Activated effector memory CD4-positive, alpha-beta T cell treated with Interleukin-2 at 50 U/mL for 16 hours (primary cell): ENCODE data around the gene ZC3H14.

Source experiments
- DNase-seq: peaks from one replicate; pipeline ENCODE4 v3.0.0-alpha.2; 2020

The ZC3H14 gene

DNA sequence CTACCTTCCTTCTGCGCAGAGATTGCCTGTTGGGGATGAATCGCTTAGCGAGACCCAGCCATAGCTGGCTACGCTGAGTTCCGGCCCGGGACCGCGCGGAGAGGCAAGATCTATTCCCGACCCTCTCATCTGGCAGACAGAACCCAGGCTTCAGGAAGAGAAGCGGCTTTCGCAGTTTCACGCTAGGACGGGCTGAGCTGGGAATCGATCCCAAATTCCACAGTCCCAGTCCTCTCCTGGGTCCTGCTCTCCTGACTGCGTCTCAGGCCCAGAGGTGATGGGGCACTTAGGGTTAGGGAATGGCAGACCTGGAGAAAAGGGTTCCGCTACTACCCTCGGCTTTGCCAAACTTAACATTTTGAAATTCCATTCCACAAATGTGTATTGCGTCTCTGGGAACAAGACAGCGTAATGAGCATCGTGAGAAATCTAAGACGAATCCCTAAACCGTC lies 10.8 kb upstream of the ZC3H14 start:
- no peak for DNase-seq

DNA sequence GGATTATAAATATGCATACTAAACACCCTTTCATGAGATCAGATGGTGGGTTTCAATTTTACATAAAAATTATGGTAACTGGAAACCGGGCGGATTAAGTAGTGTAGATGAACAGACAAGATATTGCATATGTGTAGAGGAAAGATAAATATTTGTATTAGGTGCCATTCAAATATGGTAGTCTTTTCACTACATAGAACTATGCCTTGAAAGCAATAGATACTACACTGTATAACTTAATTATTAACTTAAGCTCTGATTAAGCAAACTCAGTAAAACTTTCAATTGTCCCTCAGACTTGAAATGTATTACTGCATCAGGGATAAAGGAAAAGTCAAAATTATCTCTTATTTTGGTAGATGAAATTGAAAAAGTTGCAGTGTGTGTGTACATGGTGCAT lies 10.0 kb upstream of the ZC3H14 start:
- no peak for DNase-seq

DNA sequence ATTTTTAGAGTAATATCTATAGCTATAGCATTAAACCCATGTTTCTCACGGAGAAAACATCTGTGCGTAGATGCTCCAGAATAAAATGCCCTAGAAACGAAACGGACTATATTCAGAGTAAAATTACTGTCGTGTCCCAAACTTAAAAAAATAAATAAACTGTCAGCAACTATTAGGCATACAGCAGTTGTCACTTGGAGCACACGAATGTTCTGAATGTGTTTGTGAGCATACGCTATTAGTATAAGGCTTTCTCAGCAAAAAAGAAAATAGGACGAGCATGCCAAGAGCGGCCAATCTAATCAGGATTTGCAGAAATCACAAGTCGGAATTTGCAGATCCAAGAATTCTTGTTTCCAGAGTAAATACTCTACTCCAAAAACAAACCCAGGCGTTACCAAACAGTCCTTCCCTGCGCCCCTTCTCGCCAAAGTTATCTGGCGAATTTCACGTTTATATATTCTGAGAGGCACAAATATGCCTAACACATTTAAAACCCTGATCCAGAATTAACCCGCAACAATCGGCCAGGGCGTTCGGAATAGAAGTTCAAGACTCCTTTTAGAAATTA lies 8.9 kb upstream of the ZC3H14 start:
- DNase-seq = no peak

DNA sequence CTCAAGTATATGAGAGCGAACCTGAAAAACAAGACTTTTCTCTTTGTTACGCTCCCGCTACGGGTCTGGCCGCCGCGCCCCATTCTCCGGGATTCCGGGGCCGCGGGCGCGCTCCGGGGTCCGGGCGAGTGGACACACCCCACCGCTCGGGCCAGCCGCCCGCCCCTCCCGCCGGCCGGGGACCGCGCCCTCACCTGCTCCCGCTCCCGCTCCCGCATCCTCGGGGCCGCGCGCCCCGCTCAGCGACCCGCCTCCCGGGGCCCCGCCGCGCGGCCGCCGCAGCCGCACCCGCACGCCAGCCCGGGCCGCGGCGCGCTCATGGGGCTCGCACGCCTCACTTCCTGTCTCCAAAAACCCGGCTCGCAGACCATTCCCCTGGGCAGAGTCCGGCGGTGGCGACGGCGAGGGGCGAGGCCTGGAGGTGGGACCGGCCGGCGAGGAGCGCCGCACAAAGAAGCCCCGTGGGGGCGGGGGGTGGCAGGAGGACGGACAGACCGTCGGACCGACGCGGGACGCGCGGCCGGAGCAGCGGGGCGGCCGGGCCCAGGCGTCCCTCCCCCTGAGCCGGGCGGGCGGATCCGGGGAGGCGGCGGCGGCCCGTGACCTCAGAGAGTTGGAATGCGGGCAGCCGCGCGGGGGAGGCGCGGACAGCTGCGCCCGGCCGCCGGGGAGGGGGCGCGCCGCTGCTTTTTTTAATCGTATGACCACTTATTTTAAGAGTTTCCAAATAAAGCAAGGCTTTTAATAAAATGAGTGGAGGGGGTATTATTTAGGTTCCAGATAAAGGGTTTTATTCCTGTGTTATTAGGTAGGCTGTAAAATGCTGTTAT lies 8.2 kb upstream of the ZC3H14 start, which contains the start of gene PTPN21:
PTPN21 (minus strand) TSS at position 551 of the 830 bp plus-strand sequence. CDS start 4,590 bp downstream, outside the sequence.
- DNase-seq = no peak

DNA sequence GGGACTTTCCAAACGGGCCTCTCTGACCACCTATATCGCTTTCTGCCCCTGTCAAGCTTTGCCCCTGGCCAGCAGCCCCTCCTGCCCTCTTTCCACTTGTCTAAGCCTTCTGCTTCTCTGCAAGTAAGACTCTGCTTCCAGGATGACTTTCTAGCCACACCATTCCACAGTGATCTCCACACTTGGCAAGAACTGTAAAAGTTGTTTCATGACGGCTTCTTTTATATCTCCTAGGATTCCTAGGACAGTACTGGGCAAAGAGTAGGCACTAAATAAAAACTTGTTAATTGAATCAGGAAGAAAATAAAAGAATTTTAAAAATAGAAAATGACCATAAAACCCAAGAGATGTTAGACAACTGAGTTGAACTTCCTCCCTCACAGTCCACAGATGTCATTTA lies 6.3 kb upstream of the ZC3H14 start:
- no peak for DNase-seq

DNA sequence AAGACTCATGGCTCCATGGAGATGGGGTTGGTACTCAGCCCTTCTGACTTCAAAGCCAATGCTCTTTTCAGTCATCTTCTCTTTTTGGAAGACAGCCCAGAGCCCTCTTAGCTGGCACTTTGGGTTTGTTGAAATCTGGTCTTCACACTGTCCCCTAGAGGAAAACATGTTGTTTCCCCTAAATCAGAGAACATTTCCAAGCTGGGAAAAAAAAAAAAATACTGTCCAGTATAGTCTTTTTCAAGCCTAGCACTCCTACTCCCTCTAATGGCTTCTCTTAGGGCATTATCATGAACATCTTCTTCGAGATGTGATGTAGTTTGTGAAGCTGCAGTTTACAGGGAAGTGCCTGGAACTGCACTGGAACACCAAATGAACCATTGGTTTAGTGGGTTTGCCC lies 3.0 kb upstream of the ZC3H14 start:
- DNase-seq = no peak

DNA sequence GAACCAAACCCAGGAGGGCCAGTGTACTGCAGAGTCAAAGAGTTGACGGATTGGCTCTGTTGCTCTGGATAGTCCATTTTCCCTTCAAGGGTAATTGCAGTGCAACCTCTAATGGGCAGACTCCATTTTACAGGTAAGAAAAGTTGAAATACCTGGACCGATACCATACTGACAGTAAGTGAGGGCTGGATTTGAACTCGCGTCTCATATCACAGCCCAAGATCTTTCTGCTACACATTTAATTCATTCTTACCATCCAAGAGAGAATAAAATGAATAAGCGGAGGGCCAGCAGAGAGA lies 356 bp upstream of the ZC3H14 start:
- DNase-seq = no peak

DNA sequence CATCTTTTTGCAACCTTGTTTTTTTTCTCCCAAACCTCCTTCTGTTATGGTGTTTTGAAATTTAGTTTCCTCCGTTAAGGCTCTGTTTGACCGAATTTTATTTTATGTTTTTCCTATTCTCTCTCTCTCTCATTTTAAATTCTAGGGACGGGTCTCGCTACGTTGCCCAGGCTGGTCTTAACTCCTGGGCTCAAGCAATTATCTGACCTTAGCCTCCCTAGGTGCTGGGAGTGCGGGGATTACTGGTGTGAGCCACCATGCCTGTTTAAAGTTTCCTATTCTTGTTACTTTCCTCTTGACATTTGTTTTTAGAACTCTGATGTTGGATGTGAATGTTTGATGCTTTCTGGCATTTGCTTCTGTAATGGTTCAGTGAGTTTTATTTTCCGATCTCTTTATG lies 1.0 kb downstream of the ZC3H14 start:
- no peak for DNase-seq

DNA sequence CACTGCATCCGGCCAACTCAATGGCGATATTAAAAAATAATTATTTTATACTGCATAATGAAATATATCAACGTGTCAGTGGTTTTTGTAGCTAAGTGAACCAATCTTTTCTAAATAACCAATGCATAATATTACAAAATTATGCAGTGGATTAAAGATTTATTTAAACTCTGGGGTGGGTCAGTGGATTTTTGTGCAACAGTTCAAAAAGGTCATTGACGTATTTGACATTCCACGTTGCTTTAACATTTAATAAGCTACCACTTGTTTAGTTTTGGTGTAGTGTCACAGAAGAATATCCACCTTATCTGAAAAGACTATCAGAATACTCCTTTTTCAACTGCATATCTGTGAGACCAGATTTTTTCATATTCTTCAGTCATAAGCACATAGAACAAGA lies 2.6 kb downstream of the ZC3H14 start:
- no peak for DNase-seq

DNA sequence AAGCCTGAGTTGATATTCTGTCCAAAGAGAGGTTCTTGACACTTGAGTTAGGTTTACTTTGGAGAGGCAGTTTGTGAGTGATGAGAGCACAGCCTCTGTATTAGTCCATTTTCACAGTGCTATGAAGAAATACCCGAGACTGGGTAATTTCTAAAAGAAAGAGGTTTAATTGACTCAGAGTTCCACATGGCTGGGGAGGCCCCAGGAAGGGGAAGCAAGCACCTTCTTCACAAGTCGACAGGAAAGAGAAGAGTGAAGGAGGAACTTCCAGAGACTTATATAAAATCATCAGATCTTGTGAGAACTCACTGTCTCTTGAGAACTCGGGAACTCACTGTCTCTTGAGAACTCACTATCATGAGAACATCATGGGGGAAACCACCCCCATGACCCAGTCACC lies 5.4 kb downstream of the ZC3H14 start:
- no peak for DNase-seq

DNA sequence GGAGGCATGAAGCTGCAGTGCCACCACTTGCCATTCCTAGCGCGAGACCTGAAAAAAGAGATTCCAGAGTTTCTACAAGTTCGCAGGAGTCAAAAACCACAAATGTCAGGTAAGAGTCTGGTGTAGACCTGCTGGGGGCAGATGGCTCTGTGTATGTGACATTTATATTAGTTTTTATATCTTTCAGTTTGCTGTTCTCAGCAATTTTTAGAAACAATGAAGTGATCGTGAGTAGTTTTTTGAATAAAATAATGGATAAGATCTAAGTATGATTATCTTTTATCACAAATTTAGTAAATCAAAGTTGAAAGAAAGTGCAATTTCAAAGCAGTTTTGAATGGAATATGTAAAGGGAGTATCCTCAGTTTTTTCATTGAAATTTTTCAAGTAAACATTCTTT lies 9.3 kb downstream of the ZC3H14 start:
- DNase-seq = no peak

DNA sequence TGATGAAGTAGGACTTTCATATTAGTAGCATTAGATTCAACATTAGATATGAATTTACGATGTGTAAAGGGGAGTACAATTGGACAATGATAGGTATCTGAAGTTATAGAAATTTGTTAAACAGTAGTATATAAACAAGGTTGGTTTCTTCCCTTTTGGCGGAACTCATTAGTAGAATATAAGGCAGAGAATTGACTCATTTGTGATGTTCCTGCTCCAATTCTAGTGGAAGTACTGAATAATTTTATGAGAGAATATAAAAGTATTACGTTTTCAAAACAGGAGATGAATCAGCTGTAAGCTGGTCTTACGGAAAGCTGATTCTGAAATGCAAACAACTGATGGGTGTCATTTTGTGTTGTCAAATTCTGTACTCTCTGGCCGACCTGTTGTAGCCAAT lies 13.4 kb downstream of the ZC3H14 start:
- no peak for DNase-seq

DNA sequence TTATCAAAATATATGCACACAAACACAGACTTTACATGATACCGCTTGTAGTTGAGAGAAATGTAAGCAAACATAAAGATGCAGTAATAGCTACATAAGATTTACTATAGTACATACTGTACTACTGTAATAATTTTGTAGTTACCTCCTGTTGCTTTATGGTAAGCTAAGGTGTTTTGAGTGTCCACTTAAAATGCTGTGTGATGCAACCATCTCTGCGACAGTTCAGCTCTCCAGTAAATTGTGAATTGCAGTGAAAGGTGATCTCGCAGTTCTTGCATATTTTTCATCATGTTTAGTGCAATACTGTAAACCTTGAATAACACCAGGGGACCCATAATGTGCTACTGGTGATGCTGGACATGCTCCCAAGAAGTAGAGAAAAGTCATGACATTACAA lies 21.6 kb downstream of the ZC3H14 start:
- DNase-seq = no peak

DNA sequence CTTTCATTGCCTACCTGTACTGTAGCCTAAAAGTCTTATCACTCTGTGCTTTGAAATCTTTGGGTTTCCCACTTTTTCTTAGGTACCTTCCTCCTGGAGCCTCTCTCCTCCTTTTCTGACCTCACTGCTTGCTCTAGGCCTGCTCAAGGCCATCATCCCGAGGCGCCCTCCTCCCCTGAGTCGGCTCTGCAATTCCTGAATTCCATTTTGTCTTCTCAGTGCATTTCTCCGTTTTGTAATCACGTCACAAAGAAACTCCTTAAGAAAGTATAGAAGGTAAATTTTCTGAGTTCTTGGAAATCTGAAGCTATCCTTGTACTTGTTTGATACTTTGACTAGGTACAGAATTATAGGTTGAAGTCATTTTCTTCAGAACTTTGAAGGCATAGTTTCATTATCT lies 25.2 kb downstream of the ZC3H14 start:
- DNase-seq = no peak

DNA sequence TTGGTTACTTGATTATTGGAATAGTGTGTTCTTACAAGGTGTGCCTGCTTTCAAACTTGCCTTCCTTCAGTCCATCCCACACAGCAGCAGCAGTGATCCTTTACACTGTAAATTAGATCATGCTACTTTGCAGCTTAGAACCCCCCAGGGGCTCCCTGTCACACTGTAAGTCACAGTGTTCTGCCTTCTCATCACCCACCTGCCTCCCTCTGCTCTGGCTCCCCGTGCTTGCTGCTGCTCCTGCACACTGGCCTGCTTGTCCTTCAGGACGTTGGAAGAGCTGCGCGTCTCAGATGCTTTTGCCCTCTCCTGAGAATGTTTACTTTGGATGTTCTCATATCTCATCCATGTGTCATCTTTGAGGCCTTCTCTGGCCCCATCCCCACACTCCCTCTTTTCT lies 27.3 kb downstream of the ZC3H14 start:
- DNase-seq = no peak

DNA sequence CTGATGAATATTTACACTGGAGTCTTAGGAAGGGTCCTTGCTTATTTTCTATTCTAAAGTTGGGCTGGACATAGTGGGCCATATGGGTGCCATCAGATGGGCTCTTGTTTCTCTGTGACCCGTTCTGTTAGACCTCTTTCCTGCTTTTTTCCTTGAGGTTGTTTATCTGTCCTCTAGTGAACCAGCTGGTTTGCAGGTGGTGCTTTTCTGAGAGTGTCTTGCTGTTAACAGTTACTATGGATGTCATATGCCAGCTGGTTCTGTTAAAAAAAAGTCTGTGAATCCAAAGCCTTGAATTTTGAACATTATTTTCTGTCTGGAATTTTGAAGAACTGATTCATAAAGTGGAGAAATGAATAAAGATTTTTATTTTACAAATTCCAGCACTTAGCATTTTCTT lies 29.2 kb downstream of the ZC3H14 start:
- no peak for DNase-seq

DNA sequence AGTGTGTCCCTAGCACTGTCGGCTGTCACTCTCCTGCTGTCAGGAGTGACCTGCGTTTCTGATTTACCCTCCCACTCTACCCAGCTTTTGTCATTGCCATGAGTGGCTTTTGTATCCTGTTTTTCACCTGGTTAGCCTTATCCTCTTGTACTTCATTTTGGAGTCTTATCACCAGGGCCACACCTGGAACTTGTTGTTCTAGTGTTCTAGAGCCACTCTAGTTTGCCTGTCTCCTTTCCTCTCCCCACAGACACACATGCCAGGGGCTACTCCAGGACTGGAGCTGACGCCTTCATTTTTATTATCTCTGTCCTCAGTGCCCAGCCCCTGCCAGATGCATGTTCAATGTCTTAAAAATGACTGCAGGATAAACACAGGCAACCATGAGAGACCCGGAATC lies 34.2 kb downstream of the ZC3H14 start:
- DNase-seq = no peak

DNA sequence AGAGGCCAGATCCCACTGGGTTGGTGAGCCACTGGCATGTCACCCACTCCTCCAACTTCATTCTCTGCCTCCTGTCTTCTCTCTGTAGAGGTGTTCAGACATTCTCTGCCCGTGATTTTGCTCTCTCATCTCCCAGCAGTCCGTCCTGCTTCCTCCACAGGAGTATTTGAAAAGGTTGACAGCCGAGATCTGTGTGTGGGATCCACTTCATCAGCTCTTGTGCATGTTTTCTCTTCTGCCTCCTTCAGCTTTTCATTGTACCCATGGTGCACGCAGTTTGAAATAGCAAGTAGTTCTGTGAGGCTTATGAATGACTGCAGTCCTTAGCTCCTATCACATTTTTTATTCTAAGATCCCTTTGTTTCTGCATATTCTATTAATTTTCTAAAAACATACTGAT lies 34.8 kb downstream of the ZC3H14 start:
- DNase-seq = no peak

DNA sequence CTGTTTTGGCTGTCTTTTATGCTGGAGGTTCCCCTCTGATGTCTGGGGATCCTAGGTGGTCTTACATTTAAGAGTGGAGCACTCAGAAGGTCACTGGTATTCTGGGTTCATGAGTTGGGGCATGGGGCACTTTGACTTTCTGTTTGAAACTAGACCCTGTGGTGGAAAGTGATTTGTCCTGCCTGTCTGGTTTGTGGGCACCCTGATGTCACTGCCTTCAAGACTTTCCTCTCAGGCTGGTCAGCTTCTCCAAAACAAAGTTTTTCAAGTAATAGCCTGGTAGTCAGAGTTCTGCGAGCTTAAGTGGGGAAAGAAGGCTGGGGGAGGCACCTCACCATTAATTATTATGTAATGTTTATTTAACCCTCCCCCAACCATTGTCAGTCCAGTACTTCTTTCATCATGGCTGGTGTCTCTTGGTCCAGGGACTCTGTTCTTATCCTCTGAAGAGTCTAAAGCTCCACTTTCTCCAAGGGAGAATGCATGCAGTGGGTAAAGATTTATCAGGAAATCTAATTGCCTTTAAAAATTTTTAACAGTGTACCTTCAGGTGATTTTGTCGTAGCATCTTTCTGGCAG lies 35.3 kb downstream of the ZC3H14 start:
- no peak for DNase-seq

DNA sequence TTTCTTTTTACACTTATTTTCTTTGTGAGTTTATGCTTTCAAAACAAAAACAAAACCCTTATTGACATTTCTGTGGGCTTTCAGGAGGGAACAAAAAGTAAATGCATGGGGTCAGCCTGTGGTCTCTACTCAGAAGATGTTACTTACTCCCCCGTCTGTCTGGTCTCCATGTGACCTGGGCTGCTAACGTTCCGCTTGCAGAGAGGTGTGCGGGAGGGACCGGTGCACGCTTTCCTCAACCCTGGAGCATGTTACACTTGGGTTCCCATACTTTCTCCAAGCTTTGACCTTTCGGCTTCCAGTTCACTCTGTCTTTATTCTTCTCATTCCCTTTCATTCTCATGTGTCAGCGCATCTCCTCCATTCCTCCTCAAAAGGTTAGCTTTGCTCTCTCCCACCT lies 36.5 kb downstream of the ZC3H14 start:
- DNase-seq = no peak

DNA sequence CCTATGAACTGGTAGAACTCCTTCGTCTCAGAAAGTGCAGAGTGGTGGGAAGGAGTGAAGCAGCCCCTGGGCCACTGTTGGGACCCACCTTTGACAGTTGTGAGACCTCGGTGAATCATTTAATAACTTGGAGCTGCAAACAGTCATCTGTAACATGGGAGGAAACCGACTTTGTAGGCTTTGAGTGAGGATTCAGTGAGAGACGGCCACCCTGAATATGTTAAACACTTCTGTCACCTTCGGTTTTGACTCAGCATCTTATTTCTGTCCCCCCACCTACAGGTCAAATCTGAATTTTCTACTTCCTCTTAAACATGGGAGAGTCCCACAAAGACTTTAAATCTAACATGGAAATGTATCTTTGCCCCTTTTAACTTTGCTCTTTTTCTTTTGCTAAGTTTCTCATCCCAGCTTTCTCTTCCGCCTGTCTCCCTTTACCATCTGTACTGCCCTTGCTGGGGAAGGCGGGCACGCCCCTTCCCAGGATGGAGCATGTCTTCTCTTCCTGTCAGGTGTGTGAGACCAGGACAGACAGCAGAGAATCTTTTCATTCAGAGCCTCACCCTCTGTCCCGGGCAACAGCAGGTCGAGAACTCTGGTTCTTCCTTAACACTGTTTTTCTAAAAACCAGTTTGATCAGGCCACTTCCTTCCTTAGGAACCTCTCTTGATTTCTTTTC lies 37.1 kb downstream of the ZC3H14 start:
- no peak for DNase-seq

DNA sequence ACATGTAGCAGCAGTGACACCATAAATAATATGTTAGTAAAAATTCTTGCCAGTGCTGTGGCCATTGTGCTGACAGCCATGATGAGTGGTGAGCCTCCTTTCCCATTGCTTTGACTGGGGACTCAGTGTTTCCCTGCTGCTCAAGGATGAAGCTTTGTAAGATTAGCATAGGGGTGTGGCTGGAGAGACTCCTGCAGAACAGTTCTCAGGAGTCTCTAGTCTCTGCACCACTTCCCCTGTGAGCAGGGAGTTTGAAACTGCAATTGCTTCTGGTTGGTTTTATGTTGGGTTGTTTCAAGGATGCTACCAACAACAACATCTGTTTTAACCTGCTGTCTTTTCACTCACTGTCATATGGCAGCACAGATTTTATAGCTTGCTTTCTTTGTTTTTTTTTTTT lies 41.4 kb downstream of the ZC3H14 start:
- DNase-seq = no peak

DNA sequence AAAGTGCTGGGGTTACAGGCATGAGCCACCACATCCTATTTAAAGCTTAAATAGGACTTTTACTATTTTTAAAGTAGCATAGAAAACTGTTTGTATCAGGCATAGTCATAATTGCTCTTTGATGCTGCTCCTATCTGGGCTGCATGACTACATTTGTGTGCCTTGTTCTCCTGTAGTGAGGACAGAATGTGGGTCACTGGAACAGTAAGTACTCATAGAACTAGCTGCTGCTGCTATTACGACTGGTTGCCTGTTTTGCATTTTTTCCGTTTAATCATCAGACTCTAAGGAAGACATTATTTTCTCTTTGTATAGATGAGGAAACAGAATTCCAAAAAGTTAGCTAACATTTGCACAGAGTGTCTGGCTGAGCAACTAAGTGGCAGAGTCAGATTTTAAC lies 42.8 kb downstream of the ZC3H14 start:
- no peak for DNase-seq

DNA sequence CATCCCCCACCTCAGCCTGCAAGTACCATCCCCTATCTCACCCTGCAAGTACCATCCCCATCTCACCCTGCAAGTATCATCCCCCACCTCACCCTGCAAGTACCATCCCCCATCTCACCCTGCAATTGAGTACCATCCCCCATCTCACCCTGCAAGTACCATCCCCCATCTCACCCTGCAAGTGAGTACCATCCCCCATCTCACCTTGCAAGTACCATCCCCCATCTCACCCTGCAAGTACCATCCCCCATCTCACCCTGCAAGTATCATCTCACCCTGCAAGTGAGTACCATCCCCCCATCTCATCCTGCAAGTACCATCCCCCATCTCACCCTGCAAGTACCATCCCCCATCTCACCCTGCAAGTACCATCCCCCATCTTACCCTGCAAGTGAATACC lies 45.0 kb downstream of the ZC3H14 start:
- no peak for DNase-seq
